MM.1S (cell line): ENCODE results near the gene NDUFS7.

ENCODE experiments used
- DNase-seq: peaks from one replicate; pipeline ENCODE4 v3.0.0-alpha.2; 2015
- H2AFZ ChIP-seq: fragments of 300-600 bp; sonication (generic); 2 replicates; pipeline ENCODE4 v1.6.0; 2016; ENCODE audit warnings: antibody characterized with exemption, low read length
- H3F3A ChIP-seq: fragments of 300-600 bp; sonication (generic); 2 replicates; pipeline ENCODE4 v1.6.1; 2016; ENCODE audit warnings: mild to moderate bottlenecking, antibody characterized with exemption, low read length, moderate library complexity, mixed read lengths; ENCODE audit not compliant: insufficient read depth
- H3K27ac ChIP-seq: fragments of 300-600 bp; sonication (generic); 2 replicates; pipeline ENCODE4 v1.5.1; 2016; ENCODE audit warnings: mild to moderate bottlenecking, low read length
- H3K27me3 ChIP-seq: fragments of 300-600 bp; sonication (generic); replicated peaks from 2 replicates; pipeline ENCODE4 v1.6.0; 2016; ENCODE audit warnings: low read length; ENCODE audit not compliant: insufficient read depth
- H3K36me3 ChIP-seq: fragments of 300-600 bp; sonication (generic); replicated peaks from 2 replicates; pipeline ENCODE4 v1.6.1; 2016; ENCODE audit warnings: mild to moderate bottlenecking, low read length, mixed read lengths; ENCODE audit not compliant: insufficient read depth
- H3K4me1 ChIP-seq: fragments of 300-600 bp; sonication (generic); 2 replicates; pipeline ENCODE4 v1.6.1; 2016; ENCODE audit warnings: low read length, mixed read lengths
- H3K4me2 ChIP-seq: fragments of 300-600 bp; sonication (generic); 2 replicates; pipeline ENCODE4 v1.6.0; 2016; ENCODE audit warnings: low read depth, low read length
- H3K4me3 ChIP-seq: fragments of 300-600 bp; sonication (generic); 2 replicates; pipeline ENCODE4 v1.5.1; 2016; ENCODE audit warnings: low read length, mixed read lengths
- H3K79me2 ChIP-seq: fragments of 300-600 bp; sonication (generic); 2 replicates; pipeline ENCODE4 v1.6.1; 2016; ENCODE audit warnings: mixed run types, low read length, mixed read lengths
- H3K9ac ChIP-seq: fragments of 300-600 bp; sonication (generic); 2 replicates; pipeline ENCODE4 v1.6.1; 2016; ENCODE audit warnings: low read length, mixed read lengths
- H3K9me2 ChIP-seq: fragments of 300-600 bp; sonication (generic); replicated peaks from 2 replicates; pipeline ENCODE4 v1.6.1; 2016; ENCODE audit warnings: mild to moderate bottlenecking, low read length, mixed read lengths; ENCODE audit not compliant: insufficient read depth
- H3K9me3 ChIP-seq: fragments of 300-600 bp; sonication (generic); replicated peaks from 2 replicates; pipeline ENCODE4 v1.6.1; 2016; ENCODE audit warnings: mild to moderate bottlenecking, low read length, mixed read lengths; ENCODE audit not compliant: insufficient read depth
- H4K20me1 ChIP-seq: fragments of 300-600 bp; sonication (generic); 2 replicates; pipeline ENCODE4 v1.6.1; 2016; ENCODE audit warnings: mild to moderate bottlenecking, low read length, moderate library complexity, mixed read lengths; ENCODE audit not compliant: insufficient read depth
- CTCF ChIP-seq: fragments of 300-600 bp; sonication (generic); IDR thresholded peaks from 2 replicates; pipeline ENCODE4 v1.5.1; 2016; ENCODE audit warnings: antibody characterized with exemption, low read length, mixed read lengths
- EZH2 ChIP-seq: fragments of 300-600 bp; sonication (generic); optimal IDR thresholded peaks from 2 replicates; pipeline ENCODE3; 2017; ENCODE audit warnings: low read depth, mild to moderate bottlenecking, antibody characterized with exemption, low read length, mixed read lengths
- EZH2phosphoT487 ChIP-seq: fragments of 300-600 bp; sonication (generic); IDR thresholded peaks from 2 replicates; pipeline ENCODE4 v1.6.1; 2018; ENCODE audit warnings: antibody characterized with exemption, low read length

Gene NDUFS7

GRCh38 chr19:1355568-1356507, 27.9 kb upstream of the NDUFS7 start:
- DNase-seq, result no peak
- peak overlapping the region; percentile 61; the same call in 1 of the 2 replicates for H3K9ac ChIP-seq
- H3K9me2 ChIP-seq, result no peaks in the 10 kb centered on the region
- H3K79me2 ChIP-seq, result peaks cover 11% of the 10 kb centered on the region; the same call in 1 of the 2 replicates
- H3K4me1 ChIP-seq, result 0 out of 2 replicates have a peak, but pooled peaks cover 3% of the 10 kb centered on the region
- no peaks in the 10 kb centered on the region for H3F3A ChIP-seq
- peak overlapping the region; percentile 49 for H2AFZ ChIP-seq
- H3K27me3 ChIP-seq, result peaks cover 12% of the 10 kb centered on the region; the same call in 1 of the 2 replicates
- no peaks in the 10 kb centered on the region for H3K36me3 ChIP-seq
- H4K20me1 ChIP-seq, result no peaks in the 10 kb centered on the region
- H3K4me3 ChIP-seq, result peak overlapping the region; percentile 70
- TF ChIP-seq CTCF, result no peak
- TF ChIP-seq EZH2, result no peak
- no peak for TF ChIP-seq EZH2phosphoT487
- H3K27ac ChIP-seq, result no peak overlapping the region
- peak overlapping the region; percentile 74 for H3K4me2 ChIP-seq
- H3K9me3 ChIP-seq, result no peaks in the 10 kb centered on the region

GRCh38 chr19:1356508-1356865, 27.2 kb upstream of the NDUFS7 start:
- Histone ChIP-seq H4K20me1 (no peaks in the 10 kb centered on the region), H3K4me3 (no peak overlapping the region), H3K4me2 (no peak overlapping the region), H3K79me2 (peaks cover 11% of the 10 kb centered on the region; the same call in 1 of the 2 replicates), H3K9me3 (no peaks in the 10 kb centered on the region), H3K36me3 (no peaks in the 10 kb centered on the region), H3K9me2 (no peaks in the 10 kb centered on the region), H3K27me3 (peaks cover 5% of the 10 kb centered on the region; the same call in 1 of the 2 replicates), H3K4me1 (0 out of 2 replicates have a peak, but pooled peaks cover 3% of the 10 kb centered on the region), H3K27ac (no peak overlapping the region), H3K9ac (no peak overlapping the region), H2AFZ (no peak overlapping the region), H3F3A (no peaks in the 10 kb centered on the region)
- DNase-seq, result no peak
- TF ChIP-seq EZH2, result no peak
- TF ChIP-seq EZH2phosphoT487, result no peak
- TF ChIP-seq CTCF, result no peak

DNA sequence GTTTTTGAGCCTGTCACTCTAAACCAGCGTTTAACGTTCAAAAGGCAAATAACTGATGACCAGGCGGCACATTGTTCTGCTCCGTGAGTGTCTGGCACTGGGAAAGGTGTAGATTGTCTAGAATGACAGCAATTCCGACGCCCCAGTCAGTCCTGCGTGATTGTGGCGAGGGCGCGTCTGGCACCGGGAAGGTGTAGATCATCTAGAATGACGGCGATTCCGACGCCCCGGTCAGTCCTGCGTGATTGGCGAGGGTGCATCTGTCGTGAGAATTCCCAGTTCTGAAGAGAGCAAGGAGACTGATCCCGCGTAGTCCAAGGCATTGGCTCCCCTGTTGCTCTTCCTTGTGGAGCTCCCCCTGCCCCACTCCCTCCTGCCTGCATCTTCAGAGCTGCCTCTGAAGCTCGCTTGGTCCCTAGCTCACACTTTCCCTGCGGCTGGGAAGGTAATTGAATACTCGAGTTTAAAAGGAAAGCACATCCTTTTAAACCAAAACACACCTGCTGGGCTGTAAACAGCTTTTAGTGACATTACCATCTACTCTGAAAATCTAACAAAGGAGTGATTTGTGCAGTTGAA, 26.1 kb upstream of the NDUFS7 start:
- Histone ChIP-seq H3K9ac (no peak overlapping the region), H3F3A (no peaks in the 10 kb centered on the region), H3K36me3 (no peaks in the 10 kb centered on the region), H3K4me2 (no peak overlapping the region), H4K20me1 (no peaks in the 10 kb centered on the region), H3K79me2 (peaks cover 11% of the 10 kb centered on the region; the same call in 1 of the 2 replicates), H3K27ac (no peak overlapping the region), H3K4me3 (no peak overlapping the region), H3K9me2 (no peaks in the 10 kb centered on the region), H3K4me1 (0 out of 2 replicates have a peak, but pooled peaks cover 3% of the 10 kb centered on the region), H3K27me3 (no peaks in the 10 kb centered on the region), H3K9me3 (no peaks in the 10 kb centered on the region), H2AFZ (no peak overlapping the region)
- DNase-seq, result no peak
- TF ChIP-seq EZH2 (no peak), EZH2phosphoT487 (no peak), CTCF (no peak)
